H9 (cell line): ENCODE data around the gene GAGE10. TPM values are rescaled to one million over a fixed set of nuclear protein-coding genes. Genes with fewer than 3 reads are reported as not detected.

ENCODE experiments used
- DNase-seq: peaks from one replicate; pipeline ENCODE4 v3.0.0-alpha.2; 2017
- H2AFZ ChIP-seq: one replicate; pipeline ENCODE4 v1.6.1; 2013; ENCODE audit warnings: mild to moderate bottlenecking, low read length, control low read depth, moderate library complexity
- H2AK5ac ChIP-seq: 2 replicates; pipeline ENCODE4 v1.6.1; 2013; ENCODE audit warnings: low read length, control low read depth, mixed read lengths; ENCODE audit not compliant: insufficient read length
- H2BK120ac ChIP-seq: one replicate; pipeline ENCODE4 v1.6.1; 2013; ENCODE audit warnings: low read depth, mild to moderate bottlenecking, low read length, control low read depth, inconsistent platforms; ENCODE audit not compliant: poor library complexity, severe bottlenecking
- H2BK12ac ChIP-seq: 2 replicates; pipeline ENCODE4 v1.6.1; 2013; ENCODE audit warnings: low read length, control low read depth, mixed read lengths, low read depth; ENCODE audit not compliant: insufficient read length
- H2BK15ac ChIP-seq: 2 replicates; pipeline ENCODE4 v1.6.1; 2013; ENCODE audit warnings: low read depth, low read length, control low read depth
- H2BK20ac ChIP-seq: one replicate; pipeline ENCODE4 v1.6.1; 2013; ENCODE audit warnings: low read depth, mild to moderate bottlenecking, low read length, control low read depth, inconsistent platforms; ENCODE audit not compliant: poor library complexity, severe bottlenecking
- H2BK5ac ChIP-seq: 2 replicates; pipeline ENCODE4 v1.6.1; 2013; ENCODE audit warnings: low read length, control low read depth, mixed read lengths; ENCODE audit not compliant: insufficient read length
- H3K14ac ChIP-seq: 2 replicates; pipeline ENCODE4 v1.6.1; 2013; ENCODE audit warnings: low read length, control low read depth; ENCODE audit not compliant: insufficient read depth
- H3K18ac ChIP-seq: 2 replicates; pipeline ENCODE4 v1.6.1; 2013; ENCODE audit warnings: low read depth, mild to moderate bottlenecking, mixed read lengths, low read length, control low read depth; ENCODE audit not compliant: insufficient read length
- H3K23ac ChIP-seq: 2 replicates; pipeline ENCODE4 v1.6.1; 2013; ENCODE audit warnings: low read length, control low read depth, mixed read lengths, low read depth; ENCODE audit not compliant: insufficient read length
- H3K23me2 ChIP-seq: 2 replicates; pipeline ENCODE4 v1.6.1; 2013; ENCODE audit warnings: low read depth, mild to moderate bottlenecking, mixed read lengths, low read length, control low read depth; ENCODE audit not compliant: insufficient read length, poor library complexity, severe bottlenecking
- H3K27ac ChIP-seq: 2 replicates; pipeline ENCODE4 v1.5.1; 2013; ENCODE audit warnings: low read length, control low read depth, mixed read lengths, low read depth; ENCODE audit not compliant: insufficient read length
- H3K27me3 ChIP-seq: 2 replicates; pipeline ENCODE4 v1.6.1; 2013; ENCODE audit warnings: low read length, control low read depth, inconsistent platforms; ENCODE audit not compliant: insufficient read depth
- H3K4ac ChIP-seq: 2 replicates; pipeline ENCODE4 v1.6.1; 2013; ENCODE audit warnings: low read depth, mild to moderate bottlenecking, control low read depth, inconsistent platforms, low read length, moderate library complexity
- H3K4me1 ChIP-seq: 2 replicates; pipeline ENCODE4 v1.6.1; 2013; ENCODE audit warnings: low read length, control low read depth, inconsistent platforms; ENCODE audit not compliant: insufficient read depth
- H3K4me2 ChIP-seq: 2 replicates; pipeline ENCODE4 v1.6.1; 2013; ENCODE audit warnings: low read length, control low read depth, mixed read lengths; ENCODE audit not compliant: insufficient read length, insufficient read depth
- H3K56ac ChIP-seq: 2 replicates; pipeline ENCODE4 v1.6.1; 2013; ENCODE audit warnings: low read depth, mild to moderate bottlenecking, mixed read lengths, low read length, control low read depth; ENCODE audit not compliant: insufficient read length
- H3K79me1 ChIP-seq: 2 replicates; pipeline ENCODE4 v1.6.1; 2013; ENCODE audit warnings: low read depth, mild to moderate bottlenecking, moderate library complexity, low read length, control low read depth, inconsistent platforms; ENCODE audit not compliant: insufficient read depth, poor library complexity, severe bottlenecking
- H3K79me2 ChIP-seq: 2 replicates; pipeline ENCODE4 v1.6.1; 2013; ENCODE audit warnings: low read length, control low read depth, inconsistent platforms; ENCODE audit not compliant: insufficient read depth
- H3K9ac ChIP-seq: 2 replicates; pipeline ENCODE4 v1.6.1; 2013; ENCODE audit warnings: low read length, control low read depth, mixed read lengths; ENCODE audit not compliant: insufficient read length; ENCODE audit errors: extremely low read depth
- H3K9me3 ChIP-seq: one replicate; pipeline ENCODE4 v1.6.1; 2013; ENCODE audit warnings: low read depth, low read length, inconsistent platforms; ENCODE audit not compliant: control insufficient read depth
- H3T11ph ChIP-seq: one replicate; pipeline ENCODE4 v1.6.1; 2013; ENCODE audit warnings: mild to moderate bottlenecking, low read length, control low read depth, inconsistent platforms
- H4K20me1 ChIP-seq: one replicate; pipeline ENCODE4 v1.6.1; 2013; ENCODE audit not compliant: control insufficient read depth, insufficient read length, insufficient read depth
- H4K5ac ChIP-seq: 2 replicates; pipeline ENCODE4 v1.6.1; 2013; ENCODE audit warnings: low read depth, mild to moderate bottlenecking, mixed read lengths, low read length, control low read depth; ENCODE audit not compliant: insufficient read length
- H4K8ac ChIP-seq: replicated peaks from 2 replicates; pipeline ENCODE4 v1.6.1; 2013; ENCODE audit warnings: low read length, control low read depth, mixed read lengths, low read depth; ENCODE audit not compliant: insufficient read length
- H4K91ac ChIP-seq: 2 replicates; pipeline ENCODE4 v1.6.1; 2013; ENCODE audit warnings: low read depth, mild to moderate bottlenecking, moderate library complexity, mixed read lengths, low read length, control low read depth; ENCODE audit not compliant: insufficient read length
- H3K27ac Mint-ChIP-seq, 3 experiments: 2 replicates in 2 of 3; 3 replicates in 1 of 3; pipeline ENCODE4 v1.8.0; 2020 to 2021; ENCODE audit warnings: mixed read lengths in 3 of 3, mild to moderate bottlenecking in 1 of 3, moderate library complexity in 1 of 3
- H3K27me3 Mint-ChIP-seq: 2 replicates; pipeline ENCODE4 v1.8.0; 2021; ENCODE audit warnings: low read depth, mild to moderate bottlenecking, moderate library complexity, mixed read lengths
- H3K36me3 Mint-ChIP-seq, 3 experiments: 2 replicates in 2 of 3; 3 replicates in 1 of 3; pipeline ENCODE4 v1.8.0; 2020 to 2021; ENCODE audit warnings: low read depth in 3 of 3, mixed read lengths in 3 of 3; ENCODE audit not compliant: insufficient read depth in 1 of 3
- H3K4me1 Mint-ChIP-seq, 2 experiments: 2 replicates each; pipeline ENCODE4 v1.8.0; 2020; ENCODE audit warnings: mixed read lengths in 2 of 2
- H3K4me3 Mint-ChIP-seq, 2 experiments: 2 replicates in 1 of 2; 3 replicates in 1 of 2; pipeline ENCODE4 v1.8.0; 2020 to 2021; ENCODE audit warnings: mild to moderate bottlenecking in 2 of 2, mixed read lengths in 2 of 2, moderate library complexity in 1 of 2
- H3K9me3 Mint-ChIP-seq, 2 experiments: 2 replicates in 1 of 2; 3 replicates in 1 of 2; pipeline ENCODE4 v1.8.0; 2020; ENCODE audit warnings: mild to moderate bottlenecking in 2 of 2, mixed read lengths in 2 of 2, moderate library complexity in 1 of 2
- CTCF ChIP-seq: fragments of 200-600 bp; sonication (generic); conservative IDR thresholded peaks from 3 replicates; pipeline ENCODE4 v1.8.0; 2021; ENCODE audit warnings: antibody characterized with exemption, mild to moderate bottlenecking
- WGBS: extraction: QIAGEN DNeasy Blood & Tissue Kit; methylation state at CpG from one replicate; pipeline ENCODE4 v1.1.7; 2013; ENCODE audit warnings: missing lambda C conversion rate, low lambda C conversion rate, mixed read lengths; ENCODE audit not compliant: insufficient read length; ENCODE audit errors: extremely low coverage; 5-methylcytosine and 5-hydroxymethylcytosine counted together
- total RNA-seq: library from RNA; stranded (reverse); gene quantifications from 2 replicates; pipeline ENCODE4 v1.2.1, GENCODE V29; 2021

GAGE10 gene
- total RNA-seq, 1 experiment from 2014 or later = not detected

- H2BK15ac ChIP-seq = no peak overlapping the region
- H3K79me2 ChIP-seq = no peaks in the 10 kb centered on the region
- H3K27ac ChIP-seq = no peak overlapping the region
- H3K14ac ChIP-seq = no peak overlapping the region
- H2BK120ac ChIP-seq = no peak overlapping the region
- Mint-ChIP-seq H3K4me3 (no peak overlapping the region), H3K9me3 (peaks cover 72 to 78% of the 10 kb centered on the region in 2 experiments), H3K36me3 (peaks cover 2 to 13% (median 5%) of the 10 kb centered on the region in 3 experiments), H3K27ac (no peak overlapping the region), H3K4me1 (peaks cover 8 to 12% of the 10 kb centered on the region in 2 experiments), H3K27me3 (peaks cover 17% of the 10 kb centered on the region)
- no peak for TF ChIP-seq CTCF
- no peaks in the 10 kb centered on the region for H3K79me1 ChIP-seq
- H4K20me1 ChIP-seq = no peaks in the 10 kb centered on the region
- H3K23ac ChIP-seq = no peak overlapping the region
- DNase-seq = no peak
- H2BK20ac ChIP-seq = no peak overlapping the region
- no peak overlapping the region for H2BK5ac ChIP-seq
- no peaks in the 10 kb centered on the region for H3K4me1 ChIP-seq
- H2AK5ac ChIP-seq = no peak overlapping the region
- no peak overlapping the region for H4K8ac ChIP-seq
- H2BK12ac ChIP-seq = no peak overlapping the region
- no peak overlapping the region for H4K5ac ChIP-seq
- no peak overlapping the region for H3K4me2 ChIP-seq
- H3K23me2 ChIP-seq = no peaks in the 10 kb centered on the region
- no peak overlapping the region for H3K18ac ChIP-seq
- no CpG with 5 or more reads among the region's 17 CpGs for WGBS
- H3T11ph ChIP-seq = no peak overlapping the region
- no peak overlapping the region for H3K56ac ChIP-seq
- peaks cover 17% of the 10 kb centered on the region for H3K9me3 ChIP-seq
- no peak overlapping the region for H4K91ac ChIP-seq
- H2AFZ ChIP-seq = no peak overlapping the region
- no peaks in the 10 kb centered on the region for H3K27me3 ChIP-seq
- H3K9ac ChIP-seq = no peak overlapping the region
- H3K4ac ChIP-seq = no peak overlapping the region
Measured at GRCh38 chrX:49260221-49260985, 43.0 kb upstream of the GAGE10 start.
